ENCODE data around the gene VSIG1. TPM values are rescaled to one million over a fixed set of nuclear protein-coding genes. Genes with fewer than 3 reads are reported as not detected.

Gene VSIG1
- total and polyA plus RNA-seq, 2 of the 8 experiments (the other 6 are each of a cell fraction or from before 2014, with no cell fraction given), result 2.2 to 2.9 TPM

- peaks cover 4% of the 10 kb centered on the region; the same call in 1 of the 2 replicates for H3K23me2 ChIP-seq (ENCODE audit: low read depth, low read length)
- H4K5ac ChIP-seq (ENCODE audit: insufficient read length, low read depth, low read length), result peak within 1 kb of the TSS; percentile 44
- H3K14ac ChIP-seq (ENCODE audit: insufficient read length), result no peak within 1 kb of the TSS
- H3K79me1 ChIP-seq (ENCODE audit: low read depth, low read length), result no peaks in the 10 kb centered on the region
- H3K36me3 ChIP-seq (ENCODE audit: control insufficient read depth in 2 of 4, insufficient read depth in 4 of 4, low read length in 3 of 4), result peaks cover 4 to 9% (median 6%) of the 10 kb centered on the region in 4 experiments; a peak in 6 of 8 replicates
- H2BK5ac ChIP-seq (ENCODE audit: low read depth, low read length), result no peak within 1 kb of the TSS; the same call in 1 of the 2 replicates
- no peak within 1 kb of the TSS for H3K56ac ChIP-seq (replicated peaks; ENCODE audit: insufficient read length, low read depth, low read length)
- H2BK120ac ChIP-seq (replicated peaks; ENCODE audit: low read depth, low read length), result no peak within 1 kb of the TSS
- H4K91ac ChIP-seq (replicated peaks; ENCODE audit: insufficient read length, low read length), result no peak within 1 kb of the TSS
- DNase-seq (ENCODE audit: low read depth in 1 of 2, low spot score in 2 of 2), result peak; percentile 79 to 81
- ChIA-PET CTCF (ENCODE audit: partially characterized antibody) (interaction anchor here (0.7 to 2.1 kb wide), 3 partner anchors 21 to 266 kb away, joined by 3 to 5 read pairs (median 4); partner anchors contain the start of gene MID2), POLR2A (ENCODE audit: partially characterized antibody) (interaction anchor here (0.6 to 0.9 kb wide), 4 partner anchors 11 to 347 kb away, joined by 3 to 5 read pairs (median 4); partner anchors contain the start of gene COL4A6)
- H3K4me2 ChIP-seq (ENCODE audit: insufficient read depth in 1 of 2, low read depth in 2 of 2, low read length in 2 of 2), result peak within 1 kb of the TSS; percentile 80 to 84
- peak within 1 kb of the TSS; percentile 97; the same call in 1 of the 2 replicates for H2AFZ ChIP-seq (ENCODE audit: low read length)
- peak within 1 kb of the TSS; percentile 71 to 89 (median 80) for H3K9ac ChIP-seq (replicated peaks in 1 of 4; ENCODE audit: extremely low read depth in 1 of 4, low read depth in 3 of 4, low read length in 3 of 4)
- H3K4me1 ChIP-seq (replicated peaks in 1 of 4; ENCODE audit: control insufficient read depth in 3 of 4, insufficient read depth in 4 of 4, low read length in 3 of 4), result no peaks in the 10 kb centered on the region
- H3K79me2 ChIP-seq (ENCODE audit: control insufficient read depth in 1 of 2, insufficient read depth in 2 of 2, low read length in 2 of 2), result peaks cover 0 to 9% of the 10 kb centered on the region in 2 experiments; a peak in 2 of 4 replicates
- WGBS, 2 experiments (ENCODE audit: extremely low coverage in 1 of 2, insufficient coverage in 1 of 2, insufficient read length in 1 of 2, insufficient replicate concordance in 2 of 2, low coverage in 1 of 2, low lambda C conversion rate in 2 of 2, missing lambda C conversion rate in 1 of 2), result 3% methylated on average over 27 of the region's 47 CpGs; no CpG with 5 or more reads in 1 of the 2 experiments
- no peak within 1 kb of the TSS for H2BK15ac ChIP-seq (ENCODE audit: low read length)
- peak within 1 kb of the TSS; percentile 69; the same call in 1 of the 2 replicates for H3K27ac ChIP-seq (ENCODE audit: low read depth, low read length)
- no peak within 1 kb of the TSS for H2AK5ac ChIP-seq (ENCODE audit: low read depth, low read length)
- H2BK12ac ChIP-seq (ENCODE audit: low read depth, low read length), result no peak within 1 kb of the TSS
- no peak within 1 kb of the TSS for H3K23ac ChIP-seq (ENCODE audit: insufficient read length)
- no peak within 1 kb of the TSS for H4K8ac ChIP-seq (ENCODE audit: extremely low read depth, insufficient read depth, low read length)
- H4K20me1 ChIP-seq (replicated peaks in 1 of 2; ENCODE audit: control insufficient read depth in 1 of 2, insufficient read depth in 2 of 2, low read length in 2 of 2), result no peaks in the 10 kb centered on the region
- no peak within 1 kb of the TSS for H3K4ac ChIP-seq (replicated peaks; ENCODE audit: insufficient read length, low read depth, low read length)
- peak; percentile 84 for FAIRE-seq
- no peaks in the 10 kb centered on the region for H3K27me3 ChIP-seq (replicated peaks in 1 of 4; ENCODE audit: control insufficient read depth in 3 of 4, extremely low read depth in 1 of 4, insufficient read depth in 3 of 4, low read length in 3 of 4)
- no peak within 1 kb of the TSS for H3K18ac ChIP-seq (ENCODE audit: extremely low read depth, low read length)
- H3K4me3 ChIP-seq (ENCODE audit: extremely low read depth in 1 of 4, insufficient read depth in 2 of 4, low read depth in 3 of 4, low read length in 4 of 4), result peak within 1 kb of the TSS; percentile 74 to 92 (median 76)
- no peak within 1 kb of the TSS for H2BK20ac ChIP-seq (ENCODE audit: low read length)
- H3K9me3 ChIP-seq (ENCODE audit: insufficient read depth in 2 of 2, low read depth in 1 of 2, low read length in 1 of 2), result no peaks in the 10 kb centered on the region
- peak; percentile 77 for TF ChIP-seq POLR2AphosphoS5 (IDR thresholded peaks at IDR 0.05; ENCODE audit: low read depth, low read length)
- no peak for TF ChIP-seq ZNF274 (IDR thresholded peaks at IDR 0.05; ENCODE audit: borderline replicate concordance, extremely low read depth, low read length)
- no peak for TF ChIP-seq EP300 (IDR thresholded peaks at IDR 0.05; ENCODE audit: borderline replicate concordance in 1 of 2, low read depth in 2 of 2, low read length in 2 of 2)
- TF ChIP-seq E2F6 (IDR thresholded peaks at IDR 0.05), result no peak
- peak; percentile 62; the same call in 1 of the 2 replicates for TF ChIP-seq TAF1 (IDR thresholded peaks at IDR 0.05; ENCODE audit: low read depth, low read length)
- TF ChIP-seq CBX5 (IDR thresholded peaks at IDR 0.05; ENCODE audit: low read depth, low read length), result no peak
- peak; percentile 74 for TF ChIP-seq SIX5 (IDR thresholded peaks at IDR 0.05; ENCODE audit: low read depth, low read length)
- TF ChIP-seq POU5F1 (IDR thresholded peaks at IDR 0.05; ENCODE audit: low read depth, low read length), result no peak
- TF ChIP-seq YY1 (IDR thresholded peaks at IDR 0.05; ENCODE audit: low read depth, low read length), result no peak
- TF ChIP-seq, protein P1, sequence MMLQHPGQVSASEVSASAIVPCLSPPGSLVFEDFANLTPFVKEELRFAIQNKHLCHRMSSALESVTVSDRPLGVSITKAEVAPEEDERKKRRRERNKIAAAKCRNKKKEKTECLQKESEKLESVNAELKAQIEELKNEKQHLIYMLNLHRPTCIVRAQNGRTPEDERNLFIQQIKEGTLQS (IDR thresholded peaks at IDR 0.05; ENCODE audit: insufficient read depth, low read depth, low read length), result no peak
- TF ChIP-seq KDM4A (IDR thresholded peaks at IDR 0.05; ENCODE audit: low read depth, low read length, severe bottlenecking), result peak; percentile 31
Measured at GRCh38 chrX:108091264-108091877, 46.5 kb downstream of the VSIG1 start, which contains the start of the genes ATG4A and PSMD10. Gene ATG4A, plus strand, starts transcription at chrX:108091778. Its CDS starts 49 bp downstream, at chrX:108091827. Gene PSMD10, minus strand, starts transcription at chrX:108091542. Its CDS starts 22 bp downstream, at chrX:108091520.
